Measurements from ENCODE around the gene PRXL2A.
A peak's percentile ranks its signal among the peaks of the same experiment; 100 is the strongest.

Gene PRXL2A

GRCh38 chr10:80458638-80459037 lies 50.3 kb downstream of the PRXL2A start:
- no peak for TF ChIP-seq CTCF (IDR thresholded peaks at IDR 0.05; ENCODE audit: low read depth, low read length)
- DNase-seq (ENCODE audit: extremely low read depth, low read depth): no peak

GRCh38 chr10:80459047-80459865 lies 50.9 kb downstream of the PRXL2A start:
- DNase-seq (ENCODE audit: extremely low read depth, low read depth): peak; percentile 76
- peak; percentile 5 for TF ChIP-seq CTCF (IDR thresholded peaks at IDR 0.05; ENCODE audit: low read depth, low read length)

- TF ChIP-seq CTCF (IDR thresholded peaks at IDR 0.05; ENCODE audit: low read depth, low read length): no peak
- DNase-seq (ENCODE audit: extremely low read depth, low read depth): no peak
Observed at GRCh38 chr10:80460399-80461207, 52.3 kb downstream of the PRXL2A start.

GRCh38 chr10:80461208-80462183 lies 53.1 kb downstream of the PRXL2A start:
- no peak for DNase-seq (ENCODE audit: extremely low read depth, low read depth)
- TF ChIP-seq CTCF (IDR thresholded peaks at IDR 0.05; ENCODE audit: low read depth, low read length): no peak

- no peak for TF ChIP-seq CTCF (IDR thresholded peaks at IDR 0.05; ENCODE audit: low read depth, low read length)
- DNase-seq (ENCODE audit: extremely low read depth, low read depth): no peak
Observed at GRCh38 chr10:80462299-80462980, 54.1 kb downstream of the PRXL2A start.

- no peak for DNase-seq (ENCODE audit: extremely low read depth, low read depth)
- TF ChIP-seq CTCF (IDR thresholded peaks at IDR 0.05; ENCODE audit: low read depth, low read length): no peak
Observed at GRCh38 chr10:80462981-80463741, 54.8 kb downstream of the PRXL2A start.
